T-helper 17 cell (primary cell): Measurements from ENCODE around the gene CDH22. TPM values are rescaled to one million over a fixed set of nuclear protein-coding genes. Genes with fewer than 3 reads are reported as not detected.

Source experiments
- ATAC-seq: fragments of 150-1000 bp; cut with Tn5 transposase; 2 replicates; pipeline ENCODE4 v1.10.0; 2021; ENCODE audit warnings: mild to moderate bottlenecking, moderate library complexity
- DNase-seq, 3 donors: peaks; one replicate each; pipeline versions ENCODE4 v3.0.0 to v3.0.0-alpha.2; 2020 to 2021
- H3K9me3 ChIP-seq: one replicate; pipeline ENCODE4 v1.7.0; 2013; ENCODE audit warnings: low read length, mild to moderate bottlenecking; ENCODE audit not compliant: control insufficient read depth, poor library complexity, severe bottlenecking
- H3K27ac Mint-ChIP-seq: one replicate; pipeline ENCODE4 v1.8.0; 2022; ENCODE audit warnings: mild to moderate bottlenecking, moderate library complexity, mixed read lengths
- H3K27me3 Mint-ChIP-seq: one replicate; pipeline ENCODE4 v1.8.0; 2022; ENCODE audit warnings: mixed read lengths
- H3K36me3 Mint-ChIP-seq: one replicate; pipeline ENCODE4 v1.8.0; 2022; ENCODE audit warnings: low read depth, mixed read lengths
- H3K4me1 Mint-ChIP-seq: one replicate; pipeline ENCODE4 v1.8.0; 2022; ENCODE audit warnings: mild to moderate bottlenecking, mixed read lengths
- H3K4me3 Mint-ChIP-seq: one replicate; pipeline ENCODE4 v1.8.0; 2022; ENCODE audit warnings: mild to moderate bottlenecking, moderate library complexity, mixed read lengths
- total RNA-seq, 4 donors: library from RNA in 2 of 4; stranded (reverse) in 2 of 4; gene quantifications; one replicate each; pipeline ENCODE4 v1.2.3 and lab custom pipeline; 2022 to 2026

Gene CDH22, protein sequence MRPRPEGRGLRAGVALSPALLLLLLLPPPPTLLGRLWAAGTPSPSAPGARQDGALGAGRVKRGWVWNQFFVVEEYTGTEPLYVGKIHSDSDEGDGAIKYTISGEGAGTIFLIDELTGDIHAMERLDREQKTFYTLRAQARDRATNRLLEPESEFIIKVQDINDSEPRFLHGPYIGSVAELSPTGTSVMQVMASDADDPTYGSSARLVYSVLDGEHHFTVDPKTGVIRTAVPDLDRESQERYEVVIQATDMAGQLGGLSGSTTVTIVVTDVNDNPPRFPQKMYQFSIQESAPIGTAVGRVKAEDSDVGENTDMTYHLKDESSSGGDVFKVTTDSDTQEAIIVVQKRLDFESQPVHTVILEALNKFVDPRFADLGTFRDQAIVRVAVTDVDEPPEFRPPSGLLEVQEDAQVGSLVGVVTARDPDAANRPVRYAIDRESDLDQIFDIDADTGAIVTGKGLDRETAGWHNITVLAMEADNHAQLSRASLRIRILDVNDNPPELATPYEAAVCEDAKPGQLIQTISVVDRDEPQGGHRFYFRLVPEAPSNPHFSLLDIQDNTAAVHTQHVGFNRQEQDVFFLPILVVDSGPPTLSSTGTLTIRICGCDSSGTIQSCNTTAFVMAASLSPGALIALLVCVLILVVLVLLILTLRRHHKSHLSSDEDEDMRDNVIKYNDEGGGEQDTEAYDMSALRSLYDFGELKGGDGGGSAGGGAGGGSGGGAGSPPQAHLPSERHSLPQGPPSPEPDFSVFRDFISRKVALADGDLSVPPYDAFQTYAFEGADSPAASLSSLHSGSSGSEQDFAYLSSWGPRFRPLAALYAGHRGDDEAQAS
- total RNA-seq = not detected
- total RNA-seq (lab: John Stamatoyannopoulos, UW) = 0 reads per million in 2 donors

DNA sequence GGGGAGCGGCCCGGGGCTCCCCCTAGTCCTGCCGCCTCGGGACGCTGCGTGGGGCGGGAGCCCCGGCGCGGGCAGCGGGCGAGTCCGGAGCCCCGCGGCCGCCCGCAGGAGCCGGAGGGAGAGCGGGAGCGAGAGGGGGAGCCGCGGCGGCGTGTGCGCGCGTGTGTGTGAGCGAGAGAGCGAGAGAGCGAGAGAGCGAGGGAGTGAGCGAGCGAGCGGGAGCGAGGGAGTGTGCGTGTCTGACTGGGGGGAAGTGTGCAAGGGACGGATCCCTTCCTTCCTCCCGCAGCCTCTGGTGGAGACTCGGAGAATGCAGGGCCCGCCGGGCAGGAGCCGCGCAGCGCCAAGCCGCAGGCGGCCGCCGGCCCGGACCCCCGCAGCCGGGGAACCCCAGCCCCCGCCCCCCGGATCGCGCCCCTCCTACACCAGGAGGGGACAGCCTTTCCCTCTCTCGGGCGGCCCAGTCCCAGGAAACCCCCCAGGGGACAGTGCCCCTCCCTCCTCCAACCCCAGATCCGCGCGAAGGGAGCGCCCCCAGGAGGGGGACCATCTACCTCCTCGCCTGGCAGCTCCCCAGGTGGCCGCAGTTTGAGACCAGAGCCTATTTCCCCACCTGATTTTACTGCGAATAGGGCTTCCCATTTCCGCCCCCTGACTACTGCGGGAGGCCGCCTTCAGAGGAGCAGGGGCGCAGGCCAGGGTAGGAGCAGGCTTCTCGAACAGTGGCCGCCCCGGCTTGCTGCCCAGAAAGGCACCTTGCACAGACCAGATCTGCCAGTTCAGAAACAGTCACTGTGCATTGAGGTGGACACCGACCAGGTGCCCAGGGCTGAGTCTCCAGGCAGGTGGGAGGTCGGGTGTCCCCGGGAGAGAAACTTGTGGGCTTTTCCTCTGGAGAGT, at the start of gene CDH22:
Gene CDH22 (minus strand): TSS at position 241 of the 900 bp plus-strand sequence. CDS start 57,204 bp downstream, outside the sequence.
- H3K36me3 Mint-ChIP-seq = peaks cover 22% of the 10 kb centered on the region
- peaks cover 23% of the 10 kb centered on the region for H3K4me1 Mint-ChIP-seq
- peak; percentile 57 for ATAC-seq

DNA sequence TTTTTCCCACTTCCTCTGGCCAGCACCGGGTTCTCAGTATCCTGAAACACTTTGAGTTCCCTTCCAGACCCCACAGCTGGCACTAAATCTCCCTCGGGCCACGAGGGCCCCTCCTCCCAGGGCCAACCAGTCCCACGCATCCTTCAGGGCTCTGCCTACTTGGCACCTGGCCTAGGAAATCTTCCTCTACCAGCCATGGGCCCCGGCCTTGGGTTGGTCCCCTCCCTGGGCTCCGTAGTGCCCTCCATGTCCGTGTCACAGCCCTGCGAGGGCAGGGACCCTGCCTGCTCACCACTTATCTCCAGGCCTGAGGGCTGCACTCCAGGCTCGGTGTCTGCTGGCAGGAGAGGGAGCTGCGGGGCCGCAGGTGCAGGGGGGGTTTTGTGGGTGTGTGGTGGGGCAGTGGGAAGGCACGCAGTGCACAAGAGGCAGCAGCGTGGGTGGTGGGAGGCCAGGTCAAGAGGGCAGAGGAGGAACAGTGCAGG, 48.8 kb upstream of the CDH22 start:
- DNase-seq = no peak
- Mint-ChIP-seq H3K36me3 (peaks cover 3% of the 10 kb centered on the region), H3K4me3 (peak overlapping the region; percentile 31), H3K4me1 (peaks cover 54% of the 10 kb centered on the region), H3K27ac (peak overlapping the region; percentile 39), H3K27me3 (no peaks in the 10 kb centered on the region)
- H3K9me3 ChIP-seq = no peaks in the 10 kb centered on the region
- no peak for ATAC-seq

More for the DNA sequence above, at the start of gene CDH22:
- peak within 1 kb of the TSS; percentile 88 for H3K4me3 Mint-ChIP-seq
- peak within 1 kb of the TSS; percentile 24 for H3K27ac Mint-ChIP-seq
- DNase-seq = peak in 2 of 3 donors; percentile 18 to 20
- peaks cover 76% of the 10 kb centered on the region for H3K27me3 Mint-ChIP-seq
- H3K9me3 ChIP-seq = no peaks in the 10 kb centered on the region

DNA sequence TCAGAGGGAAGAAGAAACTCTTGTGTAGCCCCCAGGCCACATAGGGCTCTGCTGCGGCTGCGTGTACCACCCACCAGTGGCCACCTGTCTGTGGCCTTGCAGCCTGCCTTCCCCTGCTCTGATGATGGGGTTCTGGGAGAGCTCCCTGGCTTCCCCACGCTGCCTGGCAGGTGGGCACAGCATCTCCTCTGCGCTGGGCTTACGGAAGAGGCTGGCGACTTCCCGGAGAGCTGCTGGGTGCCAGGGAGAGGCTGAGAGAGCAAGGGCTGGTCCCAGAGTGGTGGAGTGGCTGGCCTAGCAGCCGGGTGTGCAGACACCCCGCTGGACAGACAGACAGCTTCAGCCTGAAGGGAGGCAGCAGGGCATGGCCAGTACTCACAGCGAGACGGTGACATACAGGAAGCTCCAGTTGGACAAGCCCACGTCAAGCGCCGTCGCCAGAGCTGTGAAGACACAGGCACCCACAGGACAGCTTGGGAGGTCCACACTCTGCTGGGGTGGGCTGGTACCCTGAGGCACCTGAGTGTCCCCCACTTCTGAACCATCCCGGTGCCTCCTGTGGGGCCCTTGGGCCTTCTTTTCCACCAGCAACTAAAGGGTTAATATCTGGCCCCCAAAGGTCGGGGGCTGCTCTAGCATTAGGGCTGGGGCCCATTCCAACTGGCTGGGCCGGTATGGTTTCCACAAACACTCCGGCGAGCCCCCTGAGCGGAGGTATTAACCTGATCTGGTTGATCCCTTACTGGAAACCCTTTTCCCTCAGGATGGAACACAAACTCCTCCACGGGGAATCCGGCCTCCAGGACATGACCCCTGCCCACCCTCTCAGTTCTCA, 48.1 kb upstream of the CDH22 start:
- no peaks in the 10 kb centered on the region for H3K27me3 Mint-ChIP-seq
- peaks cover 3% of the 10 kb centered on the region for H3K36me3 Mint-ChIP-seq
- no peak for DNase-seq
- ATAC-seq = no peak
- no peak overlapping the region for H3K4me3 Mint-ChIP-seq
- H3K27ac Mint-ChIP-seq = peak overlapping the region; percentile 91
- no peaks in the 10 kb centered on the region for H3K9me3 ChIP-seq
- peaks cover 47% of the 10 kb centered on the region for H3K4me1 Mint-ChIP-seq

DNA sequence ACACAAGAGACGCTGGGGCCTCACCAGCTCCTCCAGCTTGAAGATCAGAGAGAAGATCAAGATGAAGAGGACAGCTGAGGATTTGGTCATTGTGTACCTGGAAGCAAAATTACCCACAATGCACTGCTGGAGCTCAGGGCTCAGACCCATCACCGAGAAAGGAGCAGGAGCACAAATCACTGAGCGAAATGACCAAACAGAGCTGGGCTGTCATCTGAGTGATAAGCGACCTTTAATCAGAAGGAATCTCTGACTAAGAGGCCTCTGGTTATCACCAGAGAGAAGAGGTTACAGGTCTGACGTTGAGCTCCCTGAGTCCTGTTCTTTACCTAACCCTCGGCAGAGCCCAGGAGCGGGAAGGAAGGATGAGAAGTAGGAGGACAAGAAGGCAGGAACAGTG, 47.5 kb upstream of the CDH22 start:
- Mint-ChIP-seq H3K27ac (peak overlapping the region; percentile 91), H3K4me1 (peaks cover 43% of the 10 kb centered on the region), H3K36me3 (no peaks in the 10 kb centered on the region), H3K27me3 (no peaks in the 10 kb centered on the region), H3K4me3 (peak overlapping the region; percentile 56)
- DNase-seq (no peak), ATAC-seq (no peak)
- H3K9me3 ChIP-seq = no peaks in the 10 kb centered on the region

DNA sequence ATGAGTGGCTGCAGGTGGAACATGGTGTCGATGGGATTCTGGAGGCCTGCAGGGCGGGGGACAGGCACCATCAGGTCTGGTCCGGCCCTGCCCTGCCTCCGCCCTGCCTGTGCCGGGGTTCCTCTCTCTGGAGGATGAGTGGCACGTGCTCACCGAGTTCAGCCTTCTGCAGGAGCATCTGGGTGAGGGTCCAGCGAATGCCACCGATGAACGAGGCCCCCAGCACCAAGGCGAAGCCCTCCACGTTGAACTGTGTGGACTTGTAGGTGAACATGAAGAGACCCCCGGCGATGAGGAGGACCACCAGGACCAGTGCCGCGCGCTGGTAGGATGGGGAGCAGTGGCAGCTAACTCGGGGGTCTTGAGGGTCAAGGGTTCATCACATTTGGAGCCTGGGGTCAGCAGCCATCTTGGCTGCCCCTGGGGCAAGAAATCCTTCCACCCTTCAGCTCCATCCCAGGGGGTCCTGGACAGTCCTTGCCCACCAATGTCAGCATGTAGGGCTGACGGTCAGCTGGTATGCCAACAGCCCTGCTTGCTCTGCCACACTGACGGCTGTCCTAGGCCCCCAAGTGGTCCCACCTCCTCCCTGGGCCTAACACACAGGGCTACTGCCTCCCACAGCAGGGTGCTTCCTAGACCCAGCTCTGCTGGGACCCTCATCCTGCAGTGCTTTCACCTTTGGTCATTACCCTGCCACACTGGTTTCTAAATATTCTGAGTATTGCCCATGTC, 46.8 kb upstream of the CDH22 start:
- H3K36me3 Mint-ChIP-seq = no peaks in the 10 kb centered on the region
- no peaks in the 10 kb centered on the region for H3K27me3 Mint-ChIP-seq
- DNase-seq (no peak), ATAC-seq (no peak)
- H3K4me3 Mint-ChIP-seq = peak overlapping the region; percentile 56
- H3K9me3 ChIP-seq = no peaks in the 10 kb centered on the region
- peak overlapping the region; percentile 91 for H3K27ac Mint-ChIP-seq
- peaks cover 46% of the 10 kb centered on the region for H3K4me1 Mint-ChIP-seq

DNA sequence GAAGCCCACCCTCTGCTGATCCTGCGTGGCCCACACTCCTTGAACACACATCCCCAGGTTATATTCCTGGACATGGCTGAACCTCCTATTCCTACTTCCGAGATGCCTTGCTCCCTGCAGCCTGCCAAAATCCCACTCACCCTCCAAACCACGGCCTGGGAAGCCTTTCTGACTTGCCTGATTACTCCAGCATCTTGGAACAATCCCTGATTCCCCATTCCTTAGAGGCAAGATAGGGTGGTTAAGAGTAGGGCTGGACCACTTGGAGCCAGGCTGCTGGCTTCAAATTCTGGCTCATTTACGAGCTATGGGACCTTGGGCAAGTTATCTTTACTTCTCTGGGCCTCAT, 45.9 kb upstream of the CDH22 start:
- H3K27ac Mint-ChIP-seq = no peak overlapping the region
- ATAC-seq = no peak
- peaks cover 37% of the 10 kb centered on the region for H3K4me1 Mint-ChIP-seq
- no peaks in the 10 kb centered on the region for H3K36me3 Mint-ChIP-seq
- H3K27me3 Mint-ChIP-seq = no peaks in the 10 kb centered on the region
- DNase-seq = no peak
- H3K4me3 Mint-ChIP-seq = no peak overlapping the region
- no peaks in the 10 kb centered on the region for H3K9me3 ChIP-seq

DNA sequence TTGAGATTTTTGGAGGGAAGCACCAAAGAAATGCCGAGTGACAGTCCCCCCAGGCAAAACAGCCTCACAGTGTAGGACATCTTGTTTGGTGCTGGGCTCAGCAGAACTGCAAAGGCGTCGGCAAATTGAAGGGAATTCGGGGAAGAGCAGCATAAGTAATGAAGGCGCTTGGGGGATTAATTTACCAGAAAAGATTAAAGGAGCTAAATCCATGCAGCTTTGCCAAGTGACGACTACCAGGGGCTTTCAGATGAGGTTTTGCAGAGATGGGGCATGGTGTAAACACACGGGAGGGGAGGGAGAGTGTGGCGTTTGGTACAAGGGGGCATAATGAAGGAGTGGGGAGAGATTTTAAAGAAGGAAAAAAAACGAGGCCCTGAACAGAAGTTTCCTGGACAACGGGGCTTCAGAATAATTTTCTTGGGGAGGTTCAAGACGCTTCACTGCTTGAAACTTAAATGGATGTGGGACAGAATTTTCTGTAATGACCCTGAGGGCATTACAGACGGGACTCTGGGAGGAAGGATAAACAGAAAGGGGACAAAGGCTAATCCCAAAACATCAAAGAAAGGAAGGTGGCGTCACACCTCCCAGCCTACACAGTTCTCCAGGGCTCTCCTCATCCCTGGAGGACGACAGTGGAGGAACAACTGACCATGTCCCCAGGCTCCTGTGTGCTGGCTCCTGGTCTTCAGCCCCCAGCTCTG, 45.4 kb upstream of the CDH22 start:
- Mint-ChIP-seq H3K4me1 (peaks cover 38% of the 10 kb centered on the region), H3K36me3 (no peaks in the 10 kb centered on the region), H3K27ac (peak overlapping the region; percentile 45), H3K27me3 (no peaks in the 10 kb centered on the region), H3K4me3 (peak overlapping the region; percentile 55)
- ATAC-seq = no peak
- DNase-seq = no peak
- no peaks in the 10 kb centered on the region for H3K9me3 ChIP-seq

DNA sequence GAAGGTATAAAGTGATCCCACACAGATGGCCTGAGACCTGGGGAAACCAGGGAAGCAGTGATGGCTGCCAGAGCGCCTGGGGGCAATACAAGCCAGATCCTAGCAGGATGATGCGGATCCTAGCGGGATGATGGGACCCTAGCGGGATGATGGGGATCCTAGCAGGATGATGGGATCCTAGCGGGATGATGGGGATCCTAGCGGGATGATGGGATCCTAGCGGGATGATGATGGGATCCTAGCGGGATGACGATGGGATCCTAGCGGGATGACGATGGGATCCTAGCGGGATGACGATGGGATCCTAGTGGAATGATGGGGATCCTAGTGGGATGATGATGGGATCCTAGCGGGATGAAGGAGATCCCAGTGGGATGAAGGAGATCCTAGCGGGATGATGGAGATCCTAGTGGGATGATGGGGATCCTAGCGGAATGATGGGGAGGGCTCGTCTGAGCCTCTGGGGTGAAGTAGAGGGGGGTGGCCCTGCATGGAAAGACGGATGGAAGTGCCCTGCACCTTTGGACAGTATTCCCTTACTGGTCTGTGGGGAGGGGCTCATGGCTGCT, 44.2 kb upstream of the CDH22 start:
- H3K27me3 Mint-ChIP-seq = no peaks in the 10 kb centered on the region
- no peak for ATAC-seq
- peak overlapping the region; percentile 45 for H3K27ac Mint-ChIP-seq
- H3K4me1 Mint-ChIP-seq = peaks cover 32% of the 10 kb centered on the region
- no peaks in the 10 kb centered on the region for H3K9me3 ChIP-seq
- no peak for DNase-seq
- H3K36me3 Mint-ChIP-seq = no peaks in the 10 kb centered on the region
- H3K4me3 Mint-ChIP-seq = no peak overlapping the region

DNA sequence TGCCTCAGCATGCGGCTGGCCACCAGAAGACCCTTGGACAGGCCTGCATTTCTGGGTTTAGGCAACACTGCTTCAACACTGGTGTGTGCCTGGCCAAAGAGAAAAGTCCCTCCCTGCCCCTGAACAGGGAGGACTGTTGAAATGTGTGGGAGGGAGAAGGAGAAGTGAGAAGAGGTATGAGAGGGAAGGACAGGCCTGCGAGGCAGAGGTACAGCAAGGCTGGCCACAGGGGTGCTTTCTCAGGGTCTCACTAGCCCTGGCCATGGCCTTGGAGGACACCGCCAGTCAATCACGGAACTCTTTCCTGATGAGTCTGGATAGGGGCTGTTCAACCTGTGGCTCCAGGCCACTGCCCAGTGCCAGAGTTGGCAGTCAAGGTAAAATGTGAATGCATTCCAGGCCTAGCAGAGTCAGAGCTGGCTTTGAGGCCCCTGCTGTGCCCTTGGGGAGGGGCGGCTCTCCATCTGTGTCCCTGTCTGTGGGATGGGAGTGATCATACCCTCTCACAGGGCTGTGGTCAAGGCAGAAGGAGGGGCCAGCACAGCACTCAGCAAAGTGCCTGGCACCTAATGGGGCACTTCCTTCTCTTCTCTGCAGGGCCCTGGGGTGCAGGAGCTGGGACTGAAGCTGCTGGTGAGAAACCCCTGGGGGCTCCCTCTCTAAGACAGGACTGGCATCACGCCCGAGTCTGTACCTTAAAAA, 43.2 kb upstream of the CDH22 start:
- Mint-ChIP-seq H3K27me3 (no peaks in the 10 kb centered on the region), H3K4me1 (peaks cover 27% of the 10 kb centered on the region), H3K36me3 (no peaks in the 10 kb centered on the region), H3K4me3 (no peak overlapping the region), H3K27ac (peak overlapping the region; percentile 83)
- no peaks in the 10 kb centered on the region for H3K9me3 ChIP-seq
- ATAC-seq (no peak), DNase-seq (no peak)

DNA sequence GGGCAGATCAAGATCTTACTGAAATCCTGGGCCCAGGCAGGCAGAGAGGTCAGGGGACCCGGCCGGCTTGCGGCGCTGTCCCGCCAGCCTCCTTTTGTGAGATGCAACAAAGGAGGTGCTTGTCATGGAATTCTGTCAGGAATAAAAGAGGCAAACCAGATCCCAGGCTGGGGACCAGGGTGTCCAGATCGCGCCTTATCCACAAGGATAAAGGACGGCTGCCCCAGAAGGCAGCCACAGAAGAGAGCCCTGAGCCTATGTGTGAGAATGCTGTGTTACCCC, 42.6 kb upstream of the CDH22 start:
- H3K9me3 ChIP-seq = no peaks in the 10 kb centered on the region
- H3K27ac Mint-ChIP-seq = peak overlapping the region; percentile 83
- peaks cover 28% of the 10 kb centered on the region for H3K4me1 Mint-ChIP-seq
- H3K36me3 Mint-ChIP-seq = no peaks in the 10 kb centered on the region
- no peak for DNase-seq
- no peaks in the 10 kb centered on the region for H3K27me3 Mint-ChIP-seq
- no peak overlapping the region for H3K4me3 Mint-ChIP-seq
- ATAC-seq = no peak
